ENCODE data around the gene CYTH1.

DNA sequence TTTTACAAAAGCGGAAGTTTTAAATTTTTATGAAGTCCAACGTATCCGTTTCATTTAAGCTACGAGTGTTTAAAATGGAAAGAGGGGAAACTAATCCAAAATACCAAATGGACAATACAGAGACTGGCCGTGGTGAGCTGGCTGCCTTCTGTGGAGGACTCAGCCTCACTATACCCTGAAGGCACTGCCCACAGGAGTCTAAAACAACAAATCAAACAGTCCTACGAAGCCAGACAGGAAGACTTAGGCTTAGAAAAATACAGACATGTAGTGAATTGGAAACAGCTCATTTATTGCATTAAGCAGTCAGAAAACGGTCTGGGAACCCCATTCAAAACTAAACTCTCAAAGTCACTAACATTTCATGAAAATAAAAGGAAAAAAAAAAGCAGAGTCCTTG, 75.1 kb downstream of the CYTH1 start:
- TF ChIP-seq, protein P1, sequence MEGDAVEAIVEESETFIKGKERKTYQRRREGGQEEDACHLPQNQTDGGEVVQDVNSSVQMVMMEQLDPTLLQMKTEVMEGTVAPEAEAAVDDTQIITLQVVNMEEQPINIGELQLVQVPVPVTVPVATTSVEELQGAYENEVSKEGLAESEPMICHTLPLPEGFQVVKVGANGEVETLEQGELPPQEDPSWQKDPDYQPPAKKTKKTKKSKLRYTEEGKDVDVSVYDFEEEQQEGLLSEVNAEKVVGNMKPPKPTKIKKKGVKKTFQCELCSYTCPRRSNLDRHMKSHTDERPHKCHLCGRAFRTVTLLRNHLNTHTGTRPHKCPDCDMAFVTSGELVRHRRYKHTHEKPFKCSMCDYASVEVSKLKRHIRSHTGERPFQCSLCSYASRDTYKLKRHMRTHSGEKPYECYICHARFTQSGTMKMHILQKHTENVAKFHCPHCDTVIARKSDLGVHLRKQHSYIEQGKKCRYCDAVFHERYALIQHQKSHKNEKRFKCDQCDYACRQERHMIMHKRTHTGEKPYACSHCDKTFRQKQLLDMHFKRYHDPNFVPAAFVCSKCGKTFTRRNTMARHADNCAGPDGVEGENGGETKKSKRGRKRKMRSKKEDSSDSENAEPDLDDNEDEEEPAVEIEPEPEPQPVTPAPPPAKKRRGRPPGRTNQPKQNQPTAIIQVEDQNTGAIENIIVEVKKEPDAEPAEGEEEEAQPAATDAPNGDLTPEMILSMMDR (IDR thresholded peaks at IDR 0.05; ENCODE audit: poor library complexity, severe bottlenecking): no peak
- TF ChIP-seq SMC3 (conservative IDR thresholded peaks at IDR 0.05; ENCODE audit: poor library complexity) (no peak), EZH2 (IDR thresholded peaks at IDR 0.05; ENCODE audit: borderline replicate concordance, insufficient read depth, low read length, poor library complexity, severe bottlenecking) (no peak), EP300 (conservative IDR thresholded peaks at IDR 0.05; ENCODE audit: poor library complexity, severe bottlenecking) (no peak), POLR2AphosphoS5 (IDR thresholded peaks at IDR 0.05) (no peak)

All from neural cell (in vitro differentiated cells).